Esophagus muscularis mucosa (tissue), 4 donors: ENCODE measurements around the gene C4orf36. TPM values are rescaled to one million over a fixed set of nuclear protein-coding genes. Genes with fewer than 3 reads are reported as not detected.

Experiments
- DNase-seq: peaks from one replicate; pipeline ENCODE4 v3.0.0-alpha.2; 2017; ENCODE audit errors: extremely low spot score
- H3K27ac ChIP-seq, 4 donors: fragments of 200-600 bp; sonication (generic); replicated peaks in 1 of 4; 1 replicate in 3 of 4; 2 replicates in 1 of 4; pipeline ENCODE4 v1.5.1; 2016 to 2019; ENCODE audit warnings: mild to moderate bottlenecking in 1 of 4
- H3K27me3 ChIP-seq, 4 donors: fragments of 200-600 bp; sonication (generic); one replicate each; pipeline versions ENCODE4 v1.5.1 to v1.6.0; 2016 to 2019
- H3K36me3 ChIP-seq, 4 donors: fragments of 200-600 bp; sonication (generic); one replicate each; pipeline ENCODE4 v1.5.1; 2016 to 2019
- H3K4me1 ChIP-seq, 4 donors: fragments of 200-600 bp; sonication (generic); one replicate each; pipeline ENCODE4 v1.5.1; 2016 to 2019
- H3K4me3 ChIP-seq, 4 donors: fragments of 200-600 bp; sonication (generic); 1 replicate in 2 of 4; 2 replicates in 2 of 4; pipeline ENCODE4 v1.5.1; 2016 to 2019; ENCODE audit warnings: mild to moderate bottlenecking in 4 of 4, moderate library complexity in 1 of 4
- H3K9me3 ChIP-seq, 4 donors: fragments of 200-600 bp; sonication (generic); 1 replicate in 3 of 4; 2 replicates in 1 of 4; pipeline ENCODE4 v1.5.1; 2016 to 2019
- EP300 ChIP-seq: sonication (generic); formaldehyde crosslinking; IDR thresholded peaks from one replicate; pipeline ENCODE4 v1.6.1; 2017; ENCODE audit warnings: antibody characterized with exemption
- POLR2A ChIP-seq: fragments of 450-650 bp; IDR thresholded peaks from one replicate; pipeline ENCODE4 v1.6.1; 2017; ENCODE audit warnings: antibody characterized with exemption, moderate library complexity, mild to moderate bottlenecking, low read depth
- POLR2AphosphoS5 ChIP-seq, 2 donors: sonication (generic); formaldehyde crosslinking; IDR thresholded peaks; one replicate each; pipeline ENCODE4 v1.6.1; 2017; ENCODE audit warnings: antibody characterized with exemption in 2 of 2
- WGBS: methylation state at CpG from one replicate; pipeline ENCODE4 v1.1.5; 2018; 5-methylcytosine and 5-hydroxymethylcytosine counted together
- intact Hi-C: fragments of 100-400 bp; cut with DNase I; formaldehyde crosslinking; loops from one replicate; pipeline ENCODE4 v1.15.1; 2023
- total RNA-seq, 4 donors: library from RNA; depleted of rRNA; stranded (reverse); fragments of >200 nt; gene quantifications; one replicate each; pipeline versions ENCODE4 v1.1.0 to v1.2.1, GENCODE V29; 2016
- TF ChIP-seq, protein P1 (sequence below), 3 experiments: fragments of 200-600 bp in 2 of 3; fragments of 450-650 bp in 1 of 3; sonication (generic) in 2 of 3; IDR thresholded peaks; one replicate each; pipeline ENCODE4 v1.5.1; 2017 to 2019; ENCODE audit warnings: antibody characterized with exemption in 3 of 3, mild to moderate bottlenecking in 2 of 3, moderate library complexity in 1 of 3

C4orf36 gene
- total RNA-seq, 4 donors from 2014 or later: 1.3 TPM; not detected in 3

DNA sequence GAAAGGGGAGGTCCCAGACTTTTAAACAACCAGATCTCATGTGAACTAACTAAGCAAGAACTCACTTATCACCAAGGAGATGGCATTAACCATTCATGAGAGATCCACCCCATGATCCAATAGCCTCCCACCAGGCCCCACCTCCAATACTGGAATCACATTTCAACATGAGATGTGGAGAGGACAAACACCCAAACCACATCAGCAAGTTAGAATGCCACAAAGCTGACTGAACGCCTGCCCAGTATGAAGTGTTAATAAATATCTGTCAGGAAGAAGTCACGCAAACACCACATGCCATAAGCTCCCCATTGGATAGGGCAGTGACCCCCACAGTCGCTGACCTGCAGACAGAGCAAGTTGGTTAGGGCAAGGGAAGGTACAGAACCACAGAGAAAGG is 57.3 kb downstream of the C4orf36 start:
- Histone ChIP-seq H3K4me1 (peaks cover 0 to 22% (median 14%) of the 10 kb centered on the region in 4 donors), H3K4me3 (no peak overlapping the region), H3K27me3 (no peaks in the 10 kb centered on the region), H3K9me3 (no peaks in the 10 kb centered on the region), H3K27ac (no peak overlapping the region), H3K36me3 (peaks cover 0 to 13% (median 0%) of the 10 kb centered on the region in 4 donors)
- TF ChIP-seq POLR2AphosphoS5 (IDR thresholded peaks at IDR 0.05): no peak
- TF ChIP-seq, protein P1, sequence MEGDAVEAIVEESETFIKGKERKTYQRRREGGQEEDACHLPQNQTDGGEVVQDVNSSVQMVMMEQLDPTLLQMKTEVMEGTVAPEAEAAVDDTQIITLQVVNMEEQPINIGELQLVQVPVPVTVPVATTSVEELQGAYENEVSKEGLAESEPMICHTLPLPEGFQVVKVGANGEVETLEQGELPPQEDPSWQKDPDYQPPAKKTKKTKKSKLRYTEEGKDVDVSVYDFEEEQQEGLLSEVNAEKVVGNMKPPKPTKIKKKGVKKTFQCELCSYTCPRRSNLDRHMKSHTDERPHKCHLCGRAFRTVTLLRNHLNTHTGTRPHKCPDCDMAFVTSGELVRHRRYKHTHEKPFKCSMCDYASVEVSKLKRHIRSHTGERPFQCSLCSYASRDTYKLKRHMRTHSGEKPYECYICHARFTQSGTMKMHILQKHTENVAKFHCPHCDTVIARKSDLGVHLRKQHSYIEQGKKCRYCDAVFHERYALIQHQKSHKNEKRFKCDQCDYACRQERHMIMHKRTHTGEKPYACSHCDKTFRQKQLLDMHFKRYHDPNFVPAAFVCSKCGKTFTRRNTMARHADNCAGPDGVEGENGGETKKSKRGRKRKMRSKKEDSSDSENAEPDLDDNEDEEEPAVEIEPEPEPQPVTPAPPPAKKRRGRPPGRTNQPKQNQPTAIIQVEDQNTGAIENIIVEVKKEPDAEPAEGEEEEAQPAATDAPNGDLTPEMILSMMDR (IDR thresholded peaks at IDR 0.05): no peak
- no peak for TF ChIP-seq EP300
- TF ChIP-seq POLR2A: no peak
- DNase-seq: no peak
- intact Hi-C loops: no loop called here
- 89% methylated on average over 3 of the region's 3 CpGs for WGBS

DNA sequence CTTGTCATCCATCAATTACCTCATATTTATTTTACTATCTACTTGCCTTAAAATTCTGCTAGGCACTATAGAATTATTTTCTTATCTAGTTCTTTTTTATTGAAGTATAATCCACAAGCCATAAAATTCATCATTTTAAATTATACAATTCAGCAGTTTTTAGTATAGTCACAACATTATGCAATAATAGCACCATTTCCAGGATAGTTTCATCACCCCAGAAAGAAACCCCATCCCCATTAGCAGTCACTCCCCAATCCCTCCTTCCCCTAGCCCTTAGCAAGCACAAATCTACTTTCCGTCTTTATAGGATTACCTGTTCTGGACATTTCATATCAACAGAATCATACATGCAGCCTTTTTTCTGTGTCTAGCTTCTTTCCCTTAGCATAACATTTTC is 58.6 kb downstream of the C4orf36 start:
- DNase-seq: no peak
- intact Hi-C loops: no loop called here
- no peak overlapping the region for H3K27ac ChIP-seq
- no peak overlapping the region for H3K4me3 ChIP-seq
- no peaks in the 10 kb centered on the region for H3K9me3 ChIP-seq
- TF ChIP-seq POLR2AphosphoS5 (IDR thresholded peaks at IDR 0.05) (no peak), POLR2A (no peak)
- TF ChIP-seq, protein P1 (IDR thresholded peaks at IDR 0.05): no peak
- WGBS: 98% methylated on average over 1 of the region's 1 CpG
- no peaks in the 10 kb centered on the region for H3K27me3 ChIP-seq
- H3K36me3 ChIP-seq: peaks cover 0 to 17% (median 0%) of the 10 kb centered on the region in 4 donors
- H3K4me1 ChIP-seq: peaks cover 0 to 15% (median 12%) of the 10 kb centered on the region in 4 donors

DNA sequence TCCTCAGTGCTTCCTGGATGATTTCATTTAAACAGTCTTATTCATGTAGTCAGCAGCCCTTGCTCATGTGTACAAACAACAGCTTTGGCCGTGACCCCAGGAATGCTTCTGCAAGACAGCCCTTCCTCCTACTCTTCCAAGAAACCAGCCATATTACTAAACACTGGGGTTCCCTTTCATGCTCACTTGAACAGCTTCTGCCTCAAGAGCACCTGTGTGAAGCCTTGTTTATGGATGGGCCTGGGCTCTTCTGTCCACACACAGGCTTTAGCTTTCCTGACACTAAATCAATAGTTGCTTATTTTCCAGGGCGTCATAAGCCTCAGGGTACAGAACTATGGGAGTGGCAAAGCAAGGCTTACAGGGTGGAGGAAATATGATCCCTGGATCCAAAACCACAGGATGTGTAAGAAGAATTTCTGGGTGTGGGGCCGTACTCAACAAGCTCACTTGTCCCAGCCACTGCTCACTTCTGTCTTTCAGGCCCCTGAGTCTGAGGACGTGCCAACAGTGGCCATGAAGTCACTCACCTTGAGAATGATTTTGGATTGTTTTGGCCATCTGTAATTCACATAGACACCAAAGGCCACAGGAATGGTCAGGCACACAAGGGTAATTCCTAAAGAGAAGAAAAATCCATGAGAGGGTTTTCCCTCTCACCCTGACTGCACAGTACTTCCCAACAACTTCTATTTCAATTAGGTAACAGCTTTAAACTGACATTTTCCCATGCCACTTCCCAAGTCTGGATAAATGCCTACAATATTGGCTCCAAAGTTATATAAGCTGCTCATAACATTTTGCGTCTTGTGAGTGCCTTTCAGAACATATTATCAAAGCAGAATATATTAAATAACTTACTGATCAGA is 60.7 kb downstream of the C4orf36 start:
- no peak overlapping the region for H3K27ac ChIP-seq
- H3K36me3 ChIP-seq: peaks cover 0 to 32% (median 0%) of the 10 kb centered on the region in 4 donors

More for the DNA sequence above, 60.7 kb downstream of the C4orf36 start:
- Histone ChIP-seq H3K27me3 (no peaks in the 10 kb centered on the region), H3K4me3 (no peak overlapping the region), H3K4me1 (no peaks in the 10 kb centered on the region), H3K9me3 (no peaks in the 10 kb centered on the region)
- no peak for DNase-seq
- no peak for TF ChIP-seq POLR2A
- TF ChIP-seq EP300: no peak
- TF ChIP-seq, protein P1 (IDR thresholded peaks at IDR 0.05): no peak
- TF ChIP-seq POLR2AphosphoS5 (IDR thresholded peaks at IDR 0.05): no peak
- intact Hi-C loops: no loop called here
- 85% methylated on average over 5 of the region's 5 CpGs for WGBS

Other genes starting within 250 kb of the C4orf36 start
- gene SLC10A6, start 43.0 kb downstream of the C4orf36 start, total RNA-seq: 1 to 10 TPM in 3 of 4 donors, not detected in 1; 1.8 to 8.4 (median 3.4) TPM
- gene AFF1, start 42.6 kb upstream of the C4orf36 start, total RNA-seq: 10 to 100 TPM; 53.6 to 85.2 (median 70.6) TPM